Astrocyte (in vitro differentiated cells and primary cell): Measurements from ENCODE around the gene ACVR2B. TPM values are rescaled to one million over a fixed set of nuclear protein-coding genes. Genes with fewer than 3 reads are reported as not detected.
A peak's percentile ranks its signal among the peaks of the same experiment; 100 is the strongest.
"Not testable (repeated sequence)": the region's sequence is repeated elsewhere in the genome, so short reads cannot be mapped to it uniquely, and the experiment has no call there.

Experiments used
- DNase-seq: peaks from one replicate; pipeline ENCODE4 v3.0.0-alpha.2; 2010; ENCODE audit warnings: low read depth
- FAIRE-seq: peaks from 2 replicates; lab custom pipeline; 2011; peaks lifted over from hg19 to GRCh38; lab: Jason Lieb, UNC
- H2AFZ ChIP-seq: 2 replicates; pipeline ENCODE4 v1.6.0; 2012; ENCODE audit warnings: low read depth, low read length, inconsistent platforms
- H3K27ac ChIP-seq: 2 replicates; pipeline ENCODE4 v1.5.1; 2011; ENCODE audit warnings: low read depth, low read length, inconsistent platforms
- H3K27me3 ChIP-seq: 2 replicates; pipeline ENCODE4 v1.6.0; 2011; ENCODE audit warnings: low read length, inconsistent platforms; ENCODE audit not compliant: insufficient read depth
- H3K36me3 ChIP-seq: 2 replicates; pipeline ENCODE4 v1.5.1; 2011; ENCODE audit warnings: low read length, inconsistent platforms; ENCODE audit not compliant: insufficient read depth
- H3K4me1 ChIP-seq: 2 replicates; pipeline ENCODE4 v1.5.1; 2011; ENCODE audit warnings: low read length, inconsistent platforms; ENCODE audit not compliant: insufficient read depth
- H3K4me2 ChIP-seq: 2 replicates; pipeline ENCODE4 v1.6.0; 2012; ENCODE audit warnings: low read length, inconsistent platforms
- H3K4me3 ChIP-seq: 2 replicates; pipeline ENCODE4 v1.5.1; 2011; ENCODE audit warnings: low read depth, mild to moderate bottlenecking, low read length, inconsistent platforms; ENCODE audit not compliant: insufficient read depth
- H3K79me2 ChIP-seq: 2 replicates; pipeline ENCODE4 v1.6.0; 2012; ENCODE audit warnings: mild to moderate bottlenecking, low read length, inconsistent platforms; ENCODE audit not compliant: insufficient read depth
- H3K9ac ChIP-seq: 2 replicates; pipeline ENCODE4 v1.6.0; 2012; ENCODE audit warnings: mild to moderate bottlenecking, low read length, inconsistent platforms
- H3K9me3 ChIP-seq: 2 replicates; pipeline ENCODE4 v1.5.1; 2012; ENCODE audit warnings: low read depth, mild to moderate bottlenecking, low read length, inconsistent platforms; ENCODE audit not compliant: insufficient read depth
- H4K20me1 ChIP-seq: 2 replicates; pipeline ENCODE4 v1.6.0; 2012; ENCODE audit warnings: low read length, inconsistent platforms; ENCODE audit not compliant: insufficient read depth
- H3K27ac Mint-ChIP-seq: one replicate; pipeline ENCODE4 v1.8.0; 2021; ENCODE audit warnings: mild to moderate bottlenecking, mixed read lengths; ENCODE audit not compliant: unreplicated experiment
- H3K27me3 Mint-ChIP-seq: one replicate; pipeline ENCODE4 v1.8.0; 2021; ENCODE audit warnings: low read depth, mixed read lengths; ENCODE audit not compliant: unreplicated experiment
- H3K36me3 Mint-ChIP-seq: one replicate; pipeline ENCODE4 v1.8.0; 2021; ENCODE audit warnings: low read depth, mixed read lengths; ENCODE audit not compliant: unreplicated experiment
- H3K4me1 Mint-ChIP-seq: one replicate; pipeline ENCODE4 v1.8.0; 2021; ENCODE audit warnings: low read depth, mixed read lengths; ENCODE audit not compliant: unreplicated experiment
- H3K4me3 Mint-ChIP-seq: one replicate; pipeline ENCODE4 v1.8.0; 2021; ENCODE audit warnings: mild to moderate bottlenecking, moderate library complexity, mixed read lengths; ENCODE audit not compliant: unreplicated experiment
- H3K9me3 Mint-ChIP-seq: one replicate; pipeline ENCODE4 v1.8.0; 2021; ENCODE audit warnings: mild to moderate bottlenecking, mixed read lengths; ENCODE audit not compliant: unreplicated experiment
- CTCF ChIP-seq: IDR thresholded peaks from 2 replicates; pipeline ENCODE4 v1.5.1; 2011; ENCODE audit warnings: low read depth, mild to moderate bottlenecking, inconsistent platforms, low read length, moderate library complexity; ENCODE audit not compliant: insufficient read depth
- EZH2 ChIP-seq: IDR thresholded peaks from 2 replicates; pipeline ENCODE4 v1.6.1; 2012; ENCODE audit warnings: mild to moderate bottlenecking, low read length, inconsistent platforms; ENCODE audit not compliant: insufficient read depth
- total RNA-seq: library from RNA; stranded (reverse); gene quantifications from 2 replicates; pipeline ENCODE4 v1.2.1, GENCODE V29; 2021

Gene ACVR2B
- total RNA-seq, 1 donor from 2014 or later: 14.7 TPM

- not testable (repeated sequence) for H3K9me3 ChIP-seq, H3K27ac ChIP-seq, FAIRE-seq, H3K79me2 ChIP-seq, H2AFZ ChIP-seq, H3K36me3 ChIP-seq, H3K4me2 ChIP-seq, H3K4me3 Mint-ChIP-seq, H3K4me1 Mint-ChIP-seq, H3K27me3 ChIP-seq, H3K4me1 ChIP-seq, H4K20me1 ChIP-seq, H3K36me3 Mint-ChIP-seq, H3K27ac Mint-ChIP-seq, H3K4me3 ChIP-seq, H3K9ac ChIP-seq
- peak; percentile 51 for DNase-seq
- Mint-ChIP-seq H3K9me3 (peaks cover 22% of the 10 kb centered on the region), H3K27me3 (peaks cover 11% of the 10 kb centered on the region)
These were observed 15.1 kb upstream of the ACVR2B start for GRCh38 chr3:38438436-38439069.

- not testable (repeated sequence) for H3K27ac Mint-ChIP-seq, H3K4me1 Mint-ChIP-seq, DNase-seq, H3K4me3 ChIP-seq, H3K9ac ChIP-seq, H3K27me3 ChIP-seq, H3K9me3 ChIP-seq, H2AFZ ChIP-seq, H3K27me3 Mint-ChIP-seq, H3K4me1 ChIP-seq, H3K36me3 ChIP-seq, H3K4me2 ChIP-seq, H3K4me3 Mint-ChIP-seq, H3K27ac ChIP-seq, H3K79me2 ChIP-seq, H3K36me3 Mint-ChIP-seq, FAIRE-seq, H4K20me1 ChIP-seq
- H3K9me3 Mint-ChIP-seq: peaks cover 14% of the 10 kb centered on the region
These were observed 10.5 kb upstream of the ACVR2B start for GRCh38 chr3:38443205-38443604.

GRCh38 chr3:38446085-38446686 is 7.5 kb upstream of the ACVR2B start:
- Histone ChIP-seq H3K27me3 (no peaks in the 10 kb centered on the region), H3K36me3 (no peaks in the 10 kb centered on the region), H3K9ac (no peak overlapping the region), H3K9me3 (no peaks in the 10 kb centered on the region), H3K4me3 (no peak overlapping the region), H3K4me2 (no peak overlapping the region), H4K20me1 (no peaks in the 10 kb centered on the region), H3K4me1 (no peaks in the 10 kb centered on the region), H3K27ac (no peak overlapping the region), H2AFZ (no peak overlapping the region), H3K79me2 (no peaks in the 10 kb centered on the region)
- Mint-ChIP-seq H3K4me3 (no peak overlapping the region), H3K36me3 (no peaks in the 10 kb centered on the region), H3K9me3 (peaks cover 5% of the 10 kb centered on the region), H3K27me3 (peaks cover 5% of the 10 kb centered on the region), H3K27ac (no peak overlapping the region), H3K4me1 (no peaks in the 10 kb centered on the region)
- FAIRE-seq (no peak), DNase-seq (no peak)
- TF ChIP-seq EZH2: no peak
- no peak for TF ChIP-seq CTCF
